K562 (cell line): ENCODE measurements around the gene AIFM3. TPM values are rescaled to one million over a fixed set of nuclear protein-coding genes. Genes with fewer than 3 reads are reported as not detected.
A peak's percentile ranks its signal among the peaks of the same experiment; 100 is the strongest.

Experiments used
- BCOR ChIP-seq: fragments of 450-650 bp; IDR thresholded peaks from 2 replicates; pipeline ENCODE4 v1.6.1; 2016
- CBX8 ChIP-seq: fragments of 200-600 bp; sonication (generic); IDR thresholded peaks from 2 replicates; pipeline ENCODE4 v1.6.1; 2012; ENCODE audit warnings: borderline replicate concordance, mixed run types, low read depth, mild to moderate bottlenecking, moderate library complexity, mixed read lengths, low read length, control low read depth, inconsistent platforms; ENCODE audit not compliant: poor library complexity, severe bottlenecking; ENCODE audit errors: extremely low read depth
- HMGN3 ChIP-seq: IDR thresholded peaks from 2 replicates; pipeline ENCODE4 v1.6.1; 2011; ENCODE audit warnings: borderline replicate concordance, low read depth, mild to moderate bottlenecking, mixed read lengths, low read length; ENCODE audit not compliant: insufficient read length; ENCODE audit errors: extremely low read depth
- MEF2D ChIP-seq: conservative IDR thresholded peaks from 2 replicates; pipeline ENCODE4 v1.6.1; 2016; ENCODE audit warnings: low read depth, missing genetic modification characterization, missing compliant biosample characterization
- MIER1 ChIP-seq: fragments of 450-650 bp; IDR thresholded peaks from 2 replicates; pipeline ENCODE4 v1.6.1; 2016; ENCODE audit warnings: antibody characterized with exemption, mild to moderate bottlenecking, low read depth
- NCOR1 ChIP-seq: fragments of 450-650 bp; IDR thresholded peaks from 2 replicates; pipeline ENCODE4 v1.6.1; 2016; ENCODE audit warnings: mild to moderate bottlenecking, moderate library complexity
- POLR2A ChIP-seq: fragments of 450-650 bp; conservative IDR thresholded peaks from 2 replicates; pipeline ENCODE4 v1.6.1; 2016
- RBM14 ChIP-seq: fragments of 200-400 bp; formaldehyde crosslinking; IDR thresholded peaks from 2 replicates; pipeline ENCODE4 v1.6.1; 2018; ENCODE audit warnings: low read depth, mild to moderate bottlenecking, low read length, moderate library complexity, borderline replicate concordance; ENCODE audit not compliant: insufficient read depth
- RFX5 ChIP-seq: IDR thresholded peaks from 2 replicates; pipeline ENCODE4 v1.6.1; 2011; ENCODE audit warnings: low read depth, mild to moderate bottlenecking, improper control_type of control experiment, low read length
- SLC30A9 ChIP-seq: fragments of 250-450 bp; sonication (Bioruptor Pico); IDR thresholded peaks from 2 replicates; pipeline ENCODE4 v1.8.0; 2022; ENCODE audit warnings: mild to moderate bottlenecking, moderate library complexity
- SMAD2 ChIP-seq: fragments of 150-350 bp; IDR thresholded peaks from 2 replicates; pipeline ENCODE4 v1.6.1; 2014; ENCODE audit warnings: low read depth, mild to moderate bottlenecking, low read length
- SMARCE1 ChIP-seq: fragments of 450-650 bp; IDR thresholded peaks from 2 replicates; pipeline ENCODE4 v1.7.1; 2016; ENCODE audit warnings: mild to moderate bottlenecking
- TAF7 ChIP-seq: fragments of 450-650 bp; IDR thresholded peaks from 2 replicates; pipeline ENCODE4 v1.6.1; 2016; ENCODE audit warnings: missing genetic modification characterization, missing compliant biosample characterization
- TSC22D4 ChIP-seq: fragments of 450-650 bp; IDR thresholded peaks from 2 replicates; pipeline ENCODE4 v1.6.1; 2016; ENCODE audit warnings: missing genetic modification characterization, missing biosample characterization, control low read depth
- ZFP36 ChIP-seq: fragments of 150-350 bp; IDR thresholded peaks from 2 replicates; pipeline ENCODE4 v1.6.1; 2018; ENCODE audit warnings: low read length, low read depth; ENCODE audit not compliant: partially characterized antibody
- ZNF311 ChIP-seq: fragments of 250-450 bp; sonication (Bioruptor Pico); IDR thresholded peaks from 2 replicates; pipeline ENCODE4 v1.4.0; 2020; ENCODE audit warnings: mild to moderate bottlenecking, moderate library complexity
- ZNF444 ChIP-seq: fragments of 250-450 bp; sonication (Bioruptor Pico); IDR thresholded peaks from 2 replicates; pipeline ENCODE4 v1.4.0; 2020; ENCODE audit warnings: mild to moderate bottlenecking, moderate library complexity
- ZNF551 ChIP-seq: fragments of 250-450 bp; sonication (Bioruptor Pico); IDR thresholded peaks from 2 replicates; pipeline ENCODE4 v1.5.0; 2021; ENCODE audit warnings: mild to moderate bottlenecking, moderate library complexity
- ZNF830 ChIP-seq: fragments of 250-450 bp; sonication (Bioruptor Pico); IDR thresholded peaks from 2 replicates; pipeline ENCODE4 v1.5.0; 2021; ENCODE audit warnings: mild to moderate bottlenecking
- polyA plus RNA-seq, 8 experiments: library from polyadenylated mRNA; depleted of rRNA in 4 of 8; stranded (reverse) in 5 of 8; unstranded in 3 of 8; fragments of >200 nt; fragmentation: Nextera tagmentation in 2 of 8; fragmentation: Illumina TruSeq in 1 of 8; extraction: Ambion mirVana in 2 of 8; extraction: Trizol in 1 of 8; gene quantifications; 2 replicates each; pipeline versions ENCODE4 v1.2.1 to v1.2.3, GENCODE V29; 2011 to 2014; ENCODE audit warnings: inconsistent platforms in 1 of 8, missing spikeins in 1 of 8
- total RNA-seq, 7 experiments: library from RNA; depleted of rRNA in 6 of 7; stranded (reverse); fragments of >200 nt in 6 of 7; fragmentation: Illumina TruSeq in 2 of 7; extraction: Trizol in 2 of 7; gene quantifications; 2 replicates each; pipeline versions ENCODE4 v1.2.1 to v1.2.3, GENCODE V29; 2011 to 2021; ENCODE audit warnings: low replicate concordance in 1 of 7
- TF ChIP-seq, protein P1 (sequence below): sonication (generic); formaldehyde crosslinking; IDR thresholded peaks from 2 replicates; pipeline ENCODE4 v1.8.1; 2023; ENCODE audit warnings: mild to moderate bottlenecking, missing genetic modification reagents
- TF ChIP-seq, protein P2 (sequence below): fragments of 250-450 bp; sonication (Bioruptor Pico); IDR thresholded peaks from 2 replicates; pipeline ENCODE4 v1.5.0; 2021; ENCODE audit warnings: mild to moderate bottlenecking, moderate library complexity
- TF ChIP-seq, protein P3 (sequence below): fragments of 450-650 bp; formaldehyde crosslinking; IDR thresholded peaks from 2 replicates; pipeline ENCODE4 v1.4.0; 2022; ENCODE audit warnings: missing genetic modification characterization
- TF ChIP-seq, protein P4 (sequence below), 3 experiments: IDR thresholded peaks in 2 of 3; conservative IDR thresholded peaks in 1 of 3; 2 replicates each; pipeline ENCODE4 v1.5.1; 2011 to 2012; ENCODE audit warnings: low read length in 3 of 3, mild to moderate bottlenecking in 3 of 3, control low read depth in 2 of 3, improper control_type of control experiment in 1 of 3, inconsistent platforms in 1 of 3, low read depth in 1 of 3, mixed read lengths in 1 of 3, moderate library complexity in 1 of 3; ENCODE audit not compliant: insufficient read depth in 2 of 3

Gene AIFM3
- total and polyA plus RNA-seq, 9 of the 15 experiments (the other 6 are each of a cell fraction or from before 2014, with no cell fraction given): 0.03 to 0.20 (median 0.07) TPM; not detected in 1

DNA sequence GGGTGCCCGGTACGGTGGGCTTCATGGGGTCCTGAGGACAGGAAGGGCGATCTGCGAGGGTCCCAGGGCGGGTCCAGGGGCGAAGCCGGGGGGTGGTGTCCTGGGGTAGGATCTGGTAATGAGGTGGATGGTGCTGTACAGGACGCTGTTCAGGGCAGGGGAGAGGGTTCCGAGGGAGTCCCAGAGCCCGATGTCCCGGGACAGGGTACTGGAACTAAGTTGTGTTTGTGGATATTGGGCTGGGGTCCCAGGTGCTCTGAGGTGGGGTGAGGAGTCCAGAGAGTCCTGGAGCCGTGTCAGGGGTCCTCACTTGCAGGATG is 15.5 kb downstream of the AIFM3 start (continued):
- TF ChIP-seq ZNF551 (CRISPR knock-in tag) (no peak), NCOR1 (no peak), ZNF444 (CRISPR knock-in tag) (no peak; the same call in 1 of the 2 replicates), RFX5 (no peak), SMARCE1 (no peak), SLC30A9 (CRISPR knock-in tag) (no peak), ZFP36 (no peak), ZNF830 (CRISPR knock-in tag) (no peak), RBM14 (no peak), MEF2D (tag) (no peak), MIER1 (no peak), TAF7 (tag) (no peak; the same call in 1 of the 2 replicates), TSC22D4 (tag) (no peak), CBX8 (no peak), HMGN3 (no peak), ZNF311 (CRISPR knock-in tag) (peak; percentile 16; the same call in 1 of the 2 replicates), SMAD2 (no peak), POLR2A (no peak), BCOR (no peak)
- TF ChIP-seq, protein P1, sequence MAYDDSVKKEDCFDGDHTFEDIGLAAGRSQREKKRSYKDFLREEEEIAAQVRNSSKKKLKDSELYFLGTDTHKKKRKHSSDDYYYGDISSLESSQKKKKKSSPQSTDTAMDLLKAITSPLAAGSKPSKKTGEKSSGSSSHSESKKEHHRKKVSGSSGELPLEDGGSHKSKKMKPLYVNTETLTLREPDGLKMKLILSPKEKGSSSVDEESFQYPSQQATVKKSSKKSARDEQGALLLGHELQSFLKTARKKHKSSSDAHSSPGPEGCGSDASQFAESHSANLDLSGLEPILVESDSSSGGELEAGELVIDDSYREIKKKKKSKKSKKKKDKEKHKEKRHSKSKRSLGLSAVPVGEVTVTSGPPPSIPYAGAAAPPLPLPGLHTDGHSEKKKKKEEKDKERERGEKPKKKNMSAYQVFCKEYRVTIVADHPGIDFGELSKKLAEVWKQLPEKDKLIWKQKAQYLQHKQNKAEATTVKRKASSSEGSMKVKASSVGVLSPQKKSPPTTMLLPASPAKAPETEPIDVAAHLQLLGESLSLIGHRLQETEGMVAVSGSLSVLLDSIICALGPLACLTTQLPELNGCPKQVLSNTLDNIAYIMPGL (CRISPR knock-in tag): no peak
- TF ChIP-seq, protein P2, sequence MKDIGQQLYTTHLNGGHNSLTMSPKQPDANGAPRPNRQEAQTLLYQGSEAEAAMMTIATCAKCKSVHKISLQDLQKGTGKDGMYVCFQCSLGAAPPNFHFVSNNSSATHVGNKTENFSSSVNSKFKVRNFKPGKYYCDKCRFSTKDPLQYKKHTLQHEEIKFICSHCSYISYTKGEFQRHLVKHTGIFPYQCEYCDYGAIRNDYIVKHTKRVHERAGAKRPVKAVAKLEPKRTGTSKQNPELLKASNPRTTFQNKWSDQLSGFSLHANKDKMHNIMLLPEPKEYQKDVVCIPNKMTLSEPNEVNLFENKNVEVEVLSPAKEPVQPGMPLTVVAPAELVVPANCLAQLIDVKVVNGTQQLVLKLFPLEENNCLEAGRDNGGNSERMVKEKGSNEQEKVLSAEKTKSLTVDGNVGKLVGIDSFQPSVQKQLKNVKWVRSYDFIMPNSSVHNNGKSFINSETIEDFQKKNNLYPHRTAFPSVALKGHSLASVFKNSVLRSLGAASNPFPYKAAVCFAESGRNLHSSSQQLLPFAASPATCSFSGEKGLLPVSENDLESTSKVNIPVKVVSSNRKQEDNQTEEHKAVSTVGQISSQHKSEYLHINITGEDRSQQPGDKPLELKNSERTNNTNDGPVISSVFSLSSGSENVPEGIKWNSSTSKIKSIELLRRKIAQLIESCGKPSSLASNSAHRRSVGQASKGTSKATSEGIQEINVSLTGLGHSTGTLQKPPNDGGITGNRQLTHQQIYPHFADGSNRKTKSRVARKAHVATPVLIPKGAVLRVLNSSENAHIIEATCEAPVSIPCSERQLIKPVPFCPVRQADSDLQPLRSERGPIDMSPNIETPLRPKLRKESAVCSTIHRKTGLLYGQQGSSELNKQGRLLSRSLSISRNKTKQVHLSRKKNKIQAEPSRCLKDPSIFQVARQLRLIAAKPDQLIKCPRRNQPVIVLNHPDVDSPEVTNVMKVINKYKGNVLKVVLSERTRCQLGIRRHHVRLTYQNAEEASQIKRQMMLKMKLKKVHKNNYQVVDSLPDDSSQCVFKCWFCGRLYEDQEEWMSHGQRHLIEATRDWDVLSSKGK (CRISPR knock-in tag): no peak
- TF ChIP-seq, protein P3, sequence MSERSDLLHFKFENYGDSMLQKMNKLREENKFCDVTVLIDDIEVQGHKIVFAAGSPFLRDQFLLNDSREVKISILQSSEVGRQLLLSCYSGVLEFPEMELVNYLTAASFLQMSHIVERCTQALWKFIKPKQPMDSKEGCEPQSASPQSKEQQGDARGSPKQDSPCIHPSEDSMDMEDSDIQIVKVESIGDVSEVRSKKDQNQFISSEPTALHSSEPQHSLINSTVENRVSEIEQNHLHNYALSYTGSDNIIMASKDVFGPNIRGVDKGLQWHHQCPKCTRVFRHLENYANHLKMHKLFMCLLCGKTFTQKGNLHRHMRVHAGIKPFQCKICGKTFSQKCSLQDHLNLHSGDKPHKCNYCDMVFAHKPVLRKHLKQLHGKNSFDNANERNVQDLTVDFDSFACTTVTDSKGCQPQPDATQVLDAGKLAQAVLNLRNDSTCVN (CRISPR knock-in tag): peak; percentile 91
- TF ChIP-seq, protein P4, sequence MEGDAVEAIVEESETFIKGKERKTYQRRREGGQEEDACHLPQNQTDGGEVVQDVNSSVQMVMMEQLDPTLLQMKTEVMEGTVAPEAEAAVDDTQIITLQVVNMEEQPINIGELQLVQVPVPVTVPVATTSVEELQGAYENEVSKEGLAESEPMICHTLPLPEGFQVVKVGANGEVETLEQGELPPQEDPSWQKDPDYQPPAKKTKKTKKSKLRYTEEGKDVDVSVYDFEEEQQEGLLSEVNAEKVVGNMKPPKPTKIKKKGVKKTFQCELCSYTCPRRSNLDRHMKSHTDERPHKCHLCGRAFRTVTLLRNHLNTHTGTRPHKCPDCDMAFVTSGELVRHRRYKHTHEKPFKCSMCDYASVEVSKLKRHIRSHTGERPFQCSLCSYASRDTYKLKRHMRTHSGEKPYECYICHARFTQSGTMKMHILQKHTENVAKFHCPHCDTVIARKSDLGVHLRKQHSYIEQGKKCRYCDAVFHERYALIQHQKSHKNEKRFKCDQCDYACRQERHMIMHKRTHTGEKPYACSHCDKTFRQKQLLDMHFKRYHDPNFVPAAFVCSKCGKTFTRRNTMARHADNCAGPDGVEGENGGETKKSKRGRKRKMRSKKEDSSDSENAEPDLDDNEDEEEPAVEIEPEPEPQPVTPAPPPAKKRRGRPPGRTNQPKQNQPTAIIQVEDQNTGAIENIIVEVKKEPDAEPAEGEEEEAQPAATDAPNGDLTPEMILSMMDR (IDR thresholded peaks at IDR 0.05 in 2 of 3, conservative IDR thresholded peaks at IDR 0.05 in 1 of 3; ENCODE audit: insufficient read depth in 2 of 3, low read depth in 1 of 3, low read length in 3 of 3): no peak
